HG02981 (cell line): Measurements from ENCODE around the gene RAD51C.
"Not testable (repeated sequence)": the region's sequence is repeated elsewhere in the genome, so short reads cannot be mapped to it uniquely, and the experiment has no call there.

Experiments used
- ATAC-seq: cut with Tn5 transposase; IDR thresholded peaks from one replicate; pipeline ENCODE4 v1.9.1; 2021; ENCODE audit warnings: mild to moderate bottlenecking, moderate library complexity; ENCODE audit not compliant: unreplicated experiment

The RAD51C gene

GRCh38 chr17:58680038-58680369 is 12.4 kb upstream of the RAD51C start:
- ATAC-seq: no peak

GRCh38 chr17:58684003-58684402 is 8.4 kb upstream of the RAD51C start:
- no peak for ATAC-seq

GRCh38 chr17:58684462-58684861 is 7.9 kb upstream of the RAD51C start:
- ATAC-seq: not testable (repeated sequence)

DNA sequence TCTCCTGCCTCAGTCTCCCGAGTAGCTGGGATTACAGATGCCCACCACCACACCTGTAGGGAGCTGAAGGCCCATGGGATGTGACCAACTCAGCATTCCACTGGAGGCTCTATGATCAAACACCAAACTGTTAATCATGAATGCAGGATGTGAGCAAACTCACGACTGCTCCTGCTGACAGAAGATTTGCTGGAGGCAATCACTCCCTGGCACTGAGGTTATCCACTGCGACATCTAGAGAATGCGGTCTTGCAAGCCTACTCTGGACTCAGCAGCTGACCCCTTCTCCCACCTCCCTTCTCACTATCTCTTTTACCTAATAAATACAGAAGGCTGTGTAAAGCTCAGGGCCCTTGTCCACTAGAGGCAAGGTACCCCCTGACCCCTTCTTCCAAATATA is 5.4 kb upstream of the RAD51C start:
- ATAC-seq: no peak

- ATAC-seq: no peak
These were observed 3.9 kb upstream of the RAD51C start for GRCh38 chr17:58688521-58688920.

GRCh38 chr17:58690033-58690432 is 2.4 kb upstream of the RAD51C start:
- ATAC-seq: not testable (repeated sequence)

DNA sequence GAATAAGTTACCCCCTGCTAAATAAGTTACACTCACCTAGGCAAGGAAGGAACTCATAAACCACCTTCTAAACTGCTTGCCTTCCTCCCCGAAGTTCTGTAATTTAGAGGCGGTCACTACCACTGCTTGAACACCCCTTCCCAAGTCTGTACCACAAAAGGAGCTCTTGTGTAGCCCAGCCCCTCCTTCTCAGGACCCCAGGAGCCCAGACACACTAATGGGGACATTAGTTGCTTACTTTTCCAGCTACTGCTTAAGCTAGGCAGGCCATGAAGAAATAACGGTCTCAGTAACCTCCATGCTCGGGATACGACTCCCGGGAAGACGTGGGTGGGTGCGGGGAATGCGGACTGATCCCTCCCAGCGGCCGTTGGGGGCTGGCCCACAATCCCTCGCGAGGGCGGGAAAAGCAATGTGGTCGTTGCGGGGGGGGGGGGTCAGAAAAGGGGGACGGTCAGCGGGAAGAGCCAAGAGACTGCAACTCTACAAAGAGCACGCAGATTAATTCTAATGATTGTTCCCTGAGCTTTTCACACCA is 632 bp upstream of the RAD51C start, which contains the start of gene TEX14:
TEX14 (minus strand) TSS at position 345 of the 538 bp plus-strand sequence. CDS start 40,044 bp downstream, outside the sequence.
- no peak for ATAC-seq

GRCh38 chr17:58693208-58693607 is 806 bp downstream of the RAD51C start:
- ATAC-seq: no peak

- no peak for ATAC-seq
These were observed 1.3 kb downstream of the RAD51C start for GRCh38 chr17:58693751-58694150.

DNA sequence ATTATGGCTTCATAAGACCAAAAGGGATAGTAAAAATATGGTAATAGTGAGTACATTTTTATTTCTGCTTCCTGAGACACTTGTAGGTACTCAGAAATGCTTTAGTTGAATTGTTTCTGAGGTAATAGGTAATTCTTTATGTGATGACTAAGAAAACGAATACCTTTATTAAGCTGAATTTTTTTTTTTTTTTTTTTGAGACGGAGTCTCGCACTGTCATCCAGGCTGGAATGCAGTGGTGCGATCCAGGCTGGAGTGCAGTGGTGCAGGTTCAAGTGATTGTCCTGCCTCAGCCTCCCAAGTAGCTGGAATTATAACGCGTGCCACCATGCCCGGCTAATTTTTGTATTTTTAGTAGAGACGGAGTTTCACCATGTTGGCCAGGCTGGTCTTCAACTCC is 1.9 kb downstream of the RAD51C start:
- no peak for ATAC-seq

DNA sequence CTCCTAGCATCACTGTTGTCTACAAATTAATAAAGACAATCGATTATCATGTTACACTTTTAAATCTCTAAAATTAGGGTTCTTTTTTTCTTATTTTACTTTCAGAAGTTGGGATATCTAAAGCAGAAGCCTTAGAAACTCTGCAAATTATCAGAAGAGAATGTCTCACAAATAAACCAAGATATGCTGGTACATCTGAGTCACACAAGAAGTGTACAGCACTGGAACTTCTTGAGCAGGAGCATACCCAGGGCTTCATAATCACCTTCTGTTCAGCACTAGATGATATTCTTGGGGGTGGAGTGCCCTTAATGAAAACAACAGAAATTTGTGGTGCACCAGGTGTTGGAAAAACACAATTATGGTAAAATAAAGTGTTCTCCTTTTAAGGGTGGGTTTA is 2.4 kb downstream of the RAD51C start:
- no peak for ATAC-seq

DNA sequence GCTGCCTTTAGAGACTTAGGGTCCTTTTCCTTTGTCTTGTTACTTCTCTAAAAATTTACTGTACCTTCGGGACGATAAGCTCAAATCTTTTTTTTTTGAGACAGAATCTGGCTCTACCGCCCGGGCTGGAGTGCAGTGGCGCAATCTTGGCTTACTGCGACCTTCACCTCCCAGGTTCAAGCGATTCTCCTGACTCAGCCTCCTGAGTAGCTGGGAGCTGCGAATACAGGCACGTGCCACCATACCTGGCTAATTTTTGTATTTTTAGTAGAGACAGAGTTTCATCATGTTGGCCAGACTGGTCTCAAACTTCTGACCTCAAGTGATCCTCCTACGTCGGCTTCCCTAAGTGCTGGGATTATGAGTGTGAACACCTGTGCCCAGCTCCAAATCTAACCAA is 7.4 kb downstream of the RAD51C start:
- no peak for ATAC-seq

GRCh38 chr17:58702045-58702476 is 9.7 kb downstream of the RAD51C start:
- ATAC-seq: no peak

DNA sequence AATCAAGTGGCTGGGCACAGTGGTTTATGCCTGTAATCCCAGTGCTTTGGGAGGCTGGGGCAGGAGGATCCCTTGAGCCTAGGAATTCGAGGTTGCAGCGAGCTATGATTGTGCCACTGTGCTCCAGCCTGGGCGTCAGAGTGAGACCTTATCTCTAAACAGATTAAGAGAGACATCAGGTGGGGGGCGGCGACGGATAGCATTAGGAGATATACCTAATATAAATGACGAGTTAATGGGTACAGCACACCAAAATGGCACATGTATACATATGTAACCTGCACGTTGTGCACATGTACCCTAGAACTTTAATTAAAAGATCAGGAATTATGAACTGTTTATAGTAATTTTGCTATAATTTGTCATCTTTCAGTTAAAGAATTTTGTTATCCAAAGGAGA is 10.3 kb downstream of the RAD51C start:
- no peak for ATAC-seq

DNA sequence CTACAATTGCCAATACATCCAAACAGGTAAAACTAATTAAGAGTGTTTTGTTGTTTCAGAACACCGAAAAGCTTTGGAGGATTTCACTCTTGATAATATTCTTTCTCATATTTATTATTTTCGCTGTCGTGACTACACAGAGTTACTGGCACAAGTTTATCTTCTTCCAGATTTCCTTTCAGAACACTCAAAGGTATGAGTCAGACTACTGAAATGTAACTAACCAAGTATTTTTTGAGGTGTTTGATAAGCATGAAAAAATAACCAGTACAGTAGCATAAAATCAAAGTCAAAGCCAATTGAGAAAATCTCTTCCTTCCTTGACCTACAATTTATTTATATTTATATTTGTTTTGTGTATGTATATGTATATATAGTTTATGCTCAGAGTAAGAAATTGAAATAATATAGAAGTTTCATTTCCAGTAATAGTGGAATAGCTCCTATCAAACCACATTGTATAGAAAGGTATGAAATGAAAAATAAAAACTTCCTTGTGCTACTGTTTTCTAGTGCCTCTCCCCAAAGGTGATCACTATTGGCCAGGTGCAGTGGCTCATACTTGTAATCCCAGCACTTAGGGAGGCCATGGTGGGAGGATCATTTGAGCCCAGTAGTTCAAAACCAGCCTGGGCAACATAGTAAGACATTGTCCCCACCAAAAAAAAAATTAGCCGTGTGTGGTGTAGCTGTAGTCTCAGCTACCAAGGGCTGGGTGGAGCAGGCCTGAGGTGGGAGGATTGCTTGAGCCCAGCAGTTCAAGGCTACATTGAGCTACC is 10.9 kb downstream of the RAD51C start:
- no peak for ATAC-seq

- no peak for ATAC-seq
These were observed 11.5 kb downstream of the RAD51C start for GRCh38 chr17:58703916-58704286.

GRCh38 chr17:58706351-58707140 is 14.1 kb downstream of the RAD51C start:
- no peak for ATAC-seq

GRCh38 chr17:58710948-58711552 is 18.6 kb downstream of the RAD51C start:
- ATAC-seq: no peak

DNA sequence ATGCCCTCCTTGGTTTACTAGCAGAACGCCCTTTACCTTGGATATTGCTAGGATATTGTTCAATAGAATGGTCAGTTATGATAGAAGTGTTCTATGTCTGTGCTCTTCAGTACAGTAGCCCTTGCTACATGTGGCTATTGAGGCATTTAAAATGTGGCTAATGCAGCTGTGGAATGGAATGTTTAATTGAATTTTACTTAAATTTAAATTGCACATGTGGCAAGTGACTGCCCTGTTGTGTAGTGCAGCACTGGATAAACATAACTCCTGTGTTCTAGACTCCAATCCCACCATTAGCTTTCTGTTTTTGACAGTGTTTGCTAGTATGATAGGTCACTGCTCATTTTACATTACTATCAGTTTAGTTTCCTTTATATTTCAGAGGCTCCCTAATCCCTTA is 29.9 kb downstream of the RAD51C start:
- ATAC-seq: no peak

GRCh38 chr17:58722696-58723095 is 30.3 kb downstream of the RAD51C start:
- ATAC-seq: no peak

DNA sequence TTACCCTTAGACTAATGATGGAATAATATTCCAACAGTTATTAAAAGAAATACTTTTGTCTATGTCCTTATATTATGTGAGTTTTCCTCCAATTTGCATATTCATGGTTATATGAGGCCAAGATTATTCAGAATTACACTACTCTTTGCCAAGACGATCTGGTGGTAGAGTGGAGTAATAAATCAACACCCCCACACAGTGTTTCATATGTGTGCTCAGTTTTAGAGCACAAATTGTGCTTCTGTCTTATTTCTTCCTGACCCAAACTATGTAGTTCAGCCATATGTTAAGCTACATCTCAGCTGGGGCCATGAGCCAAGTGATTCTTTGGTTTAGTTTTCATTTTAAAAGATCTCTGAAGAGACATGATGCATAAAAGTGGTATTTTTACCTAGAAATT is 36.4 kb downstream of the RAD51C start:
- no peak for ATAC-seq

DNA sequence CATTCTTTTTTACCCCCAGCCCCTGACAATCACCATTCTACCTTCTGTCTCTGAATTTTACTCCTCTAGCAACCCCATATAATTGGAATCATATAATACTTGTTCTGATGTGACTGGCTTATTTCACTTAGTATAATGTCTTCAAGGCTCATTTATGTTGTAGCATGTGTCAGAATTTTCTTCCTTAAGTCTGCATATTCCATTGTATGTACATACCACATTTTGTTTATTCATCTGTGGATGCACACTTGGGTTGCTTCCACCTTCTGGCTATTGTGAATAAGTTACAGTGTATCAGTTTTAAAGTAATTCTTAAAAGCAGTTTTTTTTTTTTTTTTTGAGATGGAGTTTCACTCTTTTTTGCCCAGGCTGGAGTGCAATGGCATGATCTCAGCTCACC is 38.5 kb downstream of the RAD51C start:
- ATAC-seq: no peak
